GM12864 (cell line): ENCODE results near the gene CSF1R.

ENCODE experiments used
- DNase-seq: peaks from one replicate; pipeline ENCODE4 v3.0.0-alpha.2; 2011; ENCODE audit warnings: low read depth
- H3K4me3 ChIP-seq: 2 replicates; pipeline ENCODE4 v1.5.1; 2011; ENCODE audit warnings: mild to moderate bottlenecking, low read depth, low read length, control low read depth
- TF ChIP-seq, protein P1 (sequence below): IDR thresholded peaks from 2 replicates; pipeline ENCODE4 v1.5.1; 2011; ENCODE audit warnings: low read depth, mild to moderate bottlenecking, moderate library complexity, low read length, control low read depth, inconsistent platforms; ENCODE audit errors: missing control alignments

The CSF1R gene

DNA sequence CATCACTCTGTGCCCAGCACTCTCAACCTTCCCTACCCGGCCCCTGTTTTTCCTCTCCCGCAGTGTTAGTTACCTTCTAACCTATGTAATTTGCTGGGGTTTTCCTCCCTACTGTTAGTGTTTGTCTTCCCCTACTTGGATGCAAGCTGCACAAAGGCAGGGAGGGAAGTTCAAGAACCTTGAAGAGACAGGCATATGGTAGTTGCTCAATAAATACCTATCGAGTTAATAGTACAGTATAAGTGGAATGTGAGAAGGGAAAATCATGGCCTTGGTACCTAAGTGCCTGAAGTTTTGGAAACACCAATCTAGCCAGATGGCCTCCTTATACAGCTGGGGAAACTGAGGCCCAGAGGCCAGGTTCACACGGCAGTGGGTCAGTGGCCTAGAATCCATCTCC lies 45.1 kb upstream of the CSF1R start:
- DNase-seq = no peak
- no peak overlapping the region for H3K4me3 ChIP-seq
- TF ChIP-seq, protein P1, sequence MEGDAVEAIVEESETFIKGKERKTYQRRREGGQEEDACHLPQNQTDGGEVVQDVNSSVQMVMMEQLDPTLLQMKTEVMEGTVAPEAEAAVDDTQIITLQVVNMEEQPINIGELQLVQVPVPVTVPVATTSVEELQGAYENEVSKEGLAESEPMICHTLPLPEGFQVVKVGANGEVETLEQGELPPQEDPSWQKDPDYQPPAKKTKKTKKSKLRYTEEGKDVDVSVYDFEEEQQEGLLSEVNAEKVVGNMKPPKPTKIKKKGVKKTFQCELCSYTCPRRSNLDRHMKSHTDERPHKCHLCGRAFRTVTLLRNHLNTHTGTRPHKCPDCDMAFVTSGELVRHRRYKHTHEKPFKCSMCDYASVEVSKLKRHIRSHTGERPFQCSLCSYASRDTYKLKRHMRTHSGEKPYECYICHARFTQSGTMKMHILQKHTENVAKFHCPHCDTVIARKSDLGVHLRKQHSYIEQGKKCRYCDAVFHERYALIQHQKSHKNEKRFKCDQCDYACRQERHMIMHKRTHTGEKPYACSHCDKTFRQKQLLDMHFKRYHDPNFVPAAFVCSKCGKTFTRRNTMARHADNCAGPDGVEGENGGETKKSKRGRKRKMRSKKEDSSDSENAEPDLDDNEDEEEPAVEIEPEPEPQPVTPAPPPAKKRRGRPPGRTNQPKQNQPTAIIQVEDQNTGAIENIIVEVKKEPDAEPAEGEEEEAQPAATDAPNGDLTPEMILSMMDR = no peak

DNA sequence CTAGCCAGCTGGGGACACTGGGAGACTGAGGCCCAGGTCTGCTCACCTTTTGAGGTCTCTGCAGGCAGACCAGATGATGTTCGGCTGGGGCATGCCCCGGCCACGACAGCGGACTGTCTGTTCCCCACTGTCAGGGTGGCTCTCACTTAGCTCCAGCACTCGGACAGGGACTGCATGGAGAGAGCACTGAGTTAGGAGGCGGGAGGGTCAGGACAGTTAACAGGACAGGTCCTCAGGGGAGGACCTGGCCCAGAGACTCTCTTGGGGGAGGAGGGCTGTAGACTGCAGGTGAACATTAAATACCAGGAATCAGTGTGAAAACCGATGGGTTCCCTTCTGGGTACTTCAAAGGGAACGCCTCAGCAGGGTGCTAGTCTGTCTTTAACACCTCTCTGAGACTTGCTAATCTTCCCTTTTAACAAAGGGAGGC lies 44.2 kb upstream of the CSF1R start:
- TF ChIP-seq, protein P1 = no peak
- no peak overlapping the region for H3K4me3 ChIP-seq
- no peak for DNase-seq

DNA sequence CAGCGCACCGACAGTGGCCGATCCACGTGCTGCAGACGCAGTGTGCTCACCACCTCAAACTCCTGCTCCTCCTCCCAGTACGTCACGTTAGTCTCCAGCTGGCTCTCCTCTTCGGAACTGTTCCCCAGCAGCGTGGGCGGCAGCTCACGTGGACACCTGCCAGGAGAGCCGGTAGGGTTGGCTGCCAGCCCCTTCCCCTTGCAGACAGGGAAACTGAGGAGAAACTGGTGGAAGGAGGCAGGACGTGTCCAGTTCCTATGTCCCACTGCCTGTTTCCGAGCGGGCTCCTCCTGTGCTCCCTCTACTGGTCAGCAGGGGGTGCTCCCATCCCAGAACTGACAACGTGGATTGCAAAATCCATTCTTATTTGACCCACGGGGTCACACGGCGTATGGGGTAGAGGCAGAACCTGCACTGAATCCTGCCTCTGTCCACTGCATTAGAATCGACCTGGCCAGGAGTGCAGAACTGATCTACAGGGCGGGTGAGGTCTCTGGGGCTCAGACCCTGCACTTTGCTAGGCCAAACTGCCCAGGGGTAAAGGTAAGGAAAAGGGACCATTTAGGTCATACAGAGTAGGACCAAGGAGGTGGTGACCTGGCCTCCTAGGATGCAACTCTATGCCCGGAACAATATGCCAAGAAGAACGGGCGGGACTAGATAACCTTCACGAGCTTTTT lies 43.6 kb upstream of the CSF1R start:
- H3K4me3 ChIP-seq = no peak overlapping the region
- TF ChIP-seq, protein P1 = peak; percentile 92
- DNase-seq = no peak

DNA sequence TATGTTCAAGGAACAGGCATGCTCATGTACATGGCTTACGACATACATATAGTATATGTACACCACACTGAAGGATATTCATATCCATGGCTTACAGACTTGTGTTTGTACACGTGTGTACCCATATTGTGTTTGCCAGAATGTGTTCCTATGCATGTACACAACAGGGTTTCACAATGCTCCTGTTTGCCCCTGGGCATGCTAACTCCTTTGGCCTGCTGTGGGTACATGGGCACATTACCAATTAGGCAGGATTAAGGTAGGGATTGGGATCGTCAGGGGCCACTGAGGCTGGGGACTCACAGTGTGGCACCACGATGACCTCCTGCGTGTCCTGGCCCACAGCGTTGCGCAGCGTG lies 43.1 kb upstream of the CSF1R start:
- no peak for DNase-seq
- TF ChIP-seq, protein P1 = no peak
- H3K4me3 ChIP-seq = no peak overlapping the region

DNA sequence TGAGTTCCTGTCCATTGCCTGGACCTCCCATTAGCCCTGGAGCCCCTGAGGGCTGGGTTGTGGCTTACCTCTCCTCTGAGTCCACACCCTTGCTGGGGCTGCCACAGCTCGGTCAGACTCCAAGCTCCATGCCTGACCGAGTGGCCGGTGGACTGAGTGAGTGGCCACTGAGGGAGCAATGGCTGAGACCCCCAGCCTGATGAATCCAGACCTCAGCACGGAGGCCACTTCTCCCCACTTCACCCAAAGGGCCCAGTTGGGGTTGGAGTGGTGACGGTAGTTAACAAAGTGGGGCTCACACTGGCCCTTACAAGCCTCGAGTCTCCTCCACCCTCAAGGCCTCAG lies 40.5 kb upstream of the CSF1R start:
- TF ChIP-seq, protein P1 = no peak
- no peak for DNase-seq
- H3K4me3 ChIP-seq = no peak overlapping the region

DNA sequence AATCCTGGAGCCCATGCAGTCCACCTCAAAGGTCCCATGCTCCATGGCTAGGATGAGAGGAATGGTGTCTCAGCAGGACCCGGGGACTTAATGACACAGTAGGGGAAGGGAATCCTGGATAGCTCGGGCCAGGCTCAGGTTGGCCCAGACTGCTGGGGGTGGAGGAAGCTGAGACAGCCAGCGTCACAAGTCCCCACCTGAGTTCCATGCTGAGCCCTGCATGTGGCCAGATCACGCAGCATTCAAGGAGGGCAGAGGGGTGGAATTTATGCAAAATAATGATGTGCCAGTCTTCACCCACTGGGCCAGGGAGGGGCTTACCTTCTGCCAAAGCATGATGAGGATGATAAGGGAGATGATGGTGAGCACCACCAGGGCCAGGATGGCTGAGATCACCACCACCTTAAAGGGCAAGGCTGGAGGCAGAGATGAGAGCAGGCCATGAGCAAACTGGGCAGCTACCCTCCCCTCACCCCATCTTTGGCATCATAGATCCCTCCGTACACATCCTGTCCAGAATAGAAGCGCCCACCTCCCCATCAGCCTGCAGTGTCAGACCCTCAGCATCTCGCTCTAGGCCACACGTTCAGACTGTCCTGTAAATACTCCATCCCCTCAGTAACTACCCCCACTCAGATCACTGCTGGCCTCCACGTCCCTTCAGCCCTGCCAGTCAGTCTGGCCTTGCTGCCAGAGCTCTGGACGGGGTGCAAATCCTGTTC lies 40.0 kb upstream of the CSF1R start:
- no peak for DNase-seq
- TF ChIP-seq, protein P1 = no peak
- no peak overlapping the region for H3K4me3 ChIP-seq

DNA sequence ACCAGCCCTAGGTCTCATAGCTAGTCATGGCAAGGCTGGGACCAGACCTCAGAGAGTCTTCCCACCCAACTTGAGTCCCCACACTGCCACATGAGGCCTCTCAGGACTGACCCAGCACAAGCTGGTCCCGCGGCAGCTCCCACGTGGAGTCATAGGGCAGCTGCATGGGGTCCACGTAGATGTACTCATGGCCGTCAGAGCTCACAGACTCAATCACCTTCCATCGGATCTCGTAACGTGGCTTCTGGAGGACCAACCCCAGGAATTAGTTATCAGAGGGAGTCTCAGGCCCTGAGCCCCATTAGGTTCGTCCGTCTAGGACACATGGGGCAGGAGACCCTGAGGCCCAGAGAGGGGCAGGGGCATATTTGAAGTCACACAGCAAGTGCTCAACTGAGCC lies 39.0 kb upstream of the CSF1R start:
- H3K4me3 ChIP-seq = no peak overlapping the region
- TF ChIP-seq, protein P1 = no peak
- DNase-seq = no peak
